ENCODE data around the gene SLC6A17.

Gene SLC6A17

DNA sequence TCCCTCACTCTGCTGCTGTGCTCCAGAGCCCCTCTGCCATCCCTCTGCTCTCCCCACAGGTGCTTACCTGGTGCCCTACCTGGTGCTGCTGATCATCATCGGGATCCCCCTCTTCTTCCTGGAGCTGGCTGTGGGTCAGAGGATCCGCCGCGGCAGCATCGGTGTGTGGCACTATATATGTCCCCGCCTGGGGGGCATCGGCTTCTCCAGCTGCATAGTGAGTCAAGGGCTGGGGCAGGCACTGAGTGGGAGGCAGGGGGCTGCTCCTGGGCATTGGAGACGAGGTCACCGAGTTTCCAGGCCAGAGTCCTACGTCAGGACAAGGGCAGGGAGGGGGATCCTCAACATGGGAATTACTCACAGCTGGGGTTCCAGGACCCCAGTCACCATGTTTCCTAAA, 21.7 kb downstream of the SLC6A17 start:
- H3K23ac ChIP-seq (ENCODE audit: low read length) = no peak overlapping the region
- H3K79me2 ChIP-seq (ENCODE audit: control insufficient read depth, insufficient read depth, low read length, poor library complexity) = no peaks in the 10 kb centered on the region
- H3K18ac ChIP-seq (ENCODE audit: low read length) = no peak overlapping the region
- no peak overlapping the region for H3K4ac ChIP-seq (ENCODE audit: low read depth, low read length)
- H3K9ac ChIP-seq (ENCODE audit: low read length) = no peak overlapping the region
- H3K4me3 ChIP-seq (ENCODE audit: low read depth, low read length) = no peak overlapping the region
- no peak overlapping the region for H2BK120ac ChIP-seq (ENCODE audit: insufficient read depth, low read length, poor library complexity)
- no peak overlapping the region for H2AK5ac ChIP-seq (ENCODE audit: low read length)
- no peak overlapping the region for H2BK12ac ChIP-seq (ENCODE audit: low read length)
- no peaks in the 10 kb centered on the region for H3K79me1 ChIP-seq (ENCODE audit: low read length)
- H2AFZ ChIP-seq (ENCODE audit: insufficient read depth, low read length, poor library complexity) = no peak overlapping the region
- no peak overlapping the region for H3K4me2 ChIP-seq (ENCODE audit: low read length)
- H3K36me3 ChIP-seq (ENCODE audit: control insufficient read depth in 1 of 2, insufficient read depth in 2 of 2, low read length in 2 of 2) = no peaks in the 10 kb centered on the region
- no peak for DNase-seq
- no peaks in the 10 kb centered on the region for H3K27me3 ChIP-seq (ENCODE audit: insufficient read depth, low read length)
- no peak overlapping the region for H4K91ac ChIP-seq (ENCODE audit: low read depth, low read length)
- no peak overlapping the region for H2BK5ac ChIP-seq (ENCODE audit: low read depth, low read length, poor library complexity)
- no peak overlapping the region for H3K27ac ChIP-seq (ENCODE audit: low read depth, low read length)
- peaks cover 5 to 12% of the 10 kb centered on the region in 2 experiments for H3K4me1 ChIP-seq (ENCODE audit: control insufficient read depth in 1 of 2, insufficient read depth in 2 of 2, low read length in 2 of 2)
- H4K8ac ChIP-seq (ENCODE audit: low read depth, low read length) = no peak overlapping the region
- no peaks in the 10 kb centered on the region for H3K9me3 ChIP-seq (ENCODE audit: insufficient read depth, low read depth, low read length)
- H3K14ac ChIP-seq (ENCODE audit: low read length) = no peak overlapping the region
- no CpG with 5 or more reads among the region's 10 CpGs for WGBS (ENCODE audit: extremely low coverage, insufficient coverage, insufficient read length)
- H4K12ac ChIP-seq (ENCODE audit: low read depth, low read length) = no peak overlapping the region

DNA sequence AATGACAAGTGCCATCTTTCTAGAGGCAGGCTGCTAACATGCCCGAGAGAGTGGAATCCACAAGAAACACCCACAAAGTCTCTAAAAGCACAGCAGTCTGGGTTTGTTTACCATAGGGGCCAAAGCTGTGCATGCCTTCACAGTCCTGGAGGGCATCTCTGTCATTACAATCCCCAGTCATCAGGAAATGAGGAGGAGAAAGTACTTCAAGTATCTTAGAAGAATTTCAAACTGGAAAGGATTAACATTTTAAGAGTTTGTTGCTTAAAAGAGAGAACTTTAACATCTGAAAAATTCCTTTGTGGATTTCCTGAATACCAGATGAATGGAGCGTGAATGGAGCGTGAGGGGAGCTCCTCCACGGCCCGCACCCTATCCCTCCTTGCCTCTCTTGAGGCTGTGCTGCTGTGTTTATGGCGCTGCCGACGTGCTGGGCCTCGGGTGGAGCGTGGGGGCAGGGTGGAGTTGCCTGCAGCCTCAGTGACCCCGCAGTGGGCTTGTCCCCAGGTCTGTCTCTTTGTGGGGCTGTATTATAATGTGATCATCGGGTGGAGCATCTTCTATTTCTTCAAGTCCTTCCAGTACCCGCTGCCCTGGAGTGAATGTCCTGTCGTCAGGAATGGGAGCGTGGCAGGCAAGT, 23.3 kb downstream of the SLC6A17 start:
- Histone ChIP-seq H3K18ac (ENCODE audit: low read length) (no peak overlapping the region), H3K9me3 (ENCODE audit: insufficient read depth, low read depth, low read length) (no peaks in the 10 kb centered on the region), H2BK5ac (ENCODE audit: low read depth, low read length, poor library complexity) (no peak overlapping the region), H3K23ac (ENCODE audit: low read length) (no peak overlapping the region), H3K36me3 (ENCODE audit: control insufficient read depth in 1 of 2, insufficient read depth in 2 of 2, low read length in 2 of 2) (no peaks in the 10 kb centered on the region), H3K27me3 (ENCODE audit: insufficient read depth, low read length) (no peaks in the 10 kb centered on the region), H4K8ac (ENCODE audit: low read depth, low read length) (no peak overlapping the region), H3K4me1 (ENCODE audit: control insufficient read depth in 1 of 2, insufficient read depth in 2 of 2, low read length in 2 of 2) (peaks cover 5 to 12% of the 10 kb centered on the region in 2 experiments), H3K4me3 (ENCODE audit: low read depth, low read length) (no peak overlapping the region), H3K4ac (ENCODE audit: low read depth, low read length) (no peak overlapping the region), H3K9ac (ENCODE audit: low read length) (no peak overlapping the region), H3K4me2 (ENCODE audit: low read length) (no peak overlapping the region), H4K91ac (ENCODE audit: low read depth, low read length) (no peak overlapping the region), H2AFZ (ENCODE audit: insufficient read depth, low read length, poor library complexity) (no peak overlapping the region), H3K79me1 (ENCODE audit: low read length) (no peaks in the 10 kb centered on the region), H2BK12ac (ENCODE audit: low read length) (no peak overlapping the region), H2AK5ac (ENCODE audit: low read length) (no peak overlapping the region), H4K12ac (ENCODE audit: low read depth, low read length) (no peak overlapping the region), H3K27ac (ENCODE audit: low read depth, low read length) (no peak overlapping the region), H2BK120ac (ENCODE audit: insufficient read depth, low read length, poor library complexity) (no peak overlapping the region), H3K14ac (ENCODE audit: low read length) (no peak overlapping the region), H3K79me2 (ENCODE audit: control insufficient read depth, insufficient read depth, low read length, poor library complexity) (no peaks in the 10 kb centered on the region)
- WGBS (ENCODE audit: extremely low coverage, insufficient coverage, insufficient read length) = no CpG with 5 or more reads among the region's 15 CpGs
- peak; percentile 59 to 85 for DNase-seq

DNA sequence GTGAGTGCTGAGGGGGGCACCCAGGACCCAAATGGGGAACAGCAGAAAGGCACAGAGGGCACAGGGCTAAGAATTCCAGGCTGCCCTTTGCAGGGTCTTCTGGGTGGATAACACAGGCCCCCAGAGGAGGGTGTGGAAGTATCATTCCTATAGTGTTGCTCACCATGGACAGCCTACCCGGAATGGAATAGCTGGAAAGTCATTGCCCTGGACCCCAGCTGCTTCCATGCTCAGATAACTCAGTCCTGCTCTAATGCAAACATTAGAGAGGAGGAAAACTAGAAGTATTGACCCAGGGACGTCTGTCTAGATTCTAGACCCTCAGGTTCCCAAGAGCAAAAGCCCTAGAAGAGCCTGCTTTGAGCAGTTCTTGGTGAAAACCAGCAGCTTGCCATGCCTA, 24.7 kb downstream of the SLC6A17 start:
- Histone ChIP-seq H2BK5ac (ENCODE audit: low read depth, low read length, poor library complexity) (no peak overlapping the region), H3K27ac (ENCODE audit: low read depth, low read length) (no peak overlapping the region), H3K36me3 (ENCODE audit: control insufficient read depth in 1 of 2, insufficient read depth in 2 of 2, low read length in 2 of 2) (no peaks in the 10 kb centered on the region), H3K4me2 (ENCODE audit: low read length) (no peak overlapping the region), H3K79me1 (ENCODE audit: low read length) (no peaks in the 10 kb centered on the region), H2AFZ (ENCODE audit: insufficient read depth, low read length, poor library complexity) (no peak overlapping the region), H4K8ac (ENCODE audit: low read depth, low read length) (no peak overlapping the region), H2BK12ac (ENCODE audit: low read length) (no peak overlapping the region), H3K4me1 (ENCODE audit: control insufficient read depth in 1 of 2, insufficient read depth in 2 of 2, low read length in 2 of 2) (peaks cover 5 to 12% of the 10 kb centered on the region in 2 experiments), H3K14ac (ENCODE audit: low read length) (no peak overlapping the region), H3K9ac (ENCODE audit: low read length) (no peak overlapping the region), H3K4me3 (ENCODE audit: low read depth, low read length) (no peak overlapping the region), H3K27me3 (ENCODE audit: insufficient read depth, low read length) (no peaks in the 10 kb centered on the region), H3K79me2 (ENCODE audit: control insufficient read depth, insufficient read depth, low read length, poor library complexity) (no peaks in the 10 kb centered on the region), H3K9me3 (ENCODE audit: insufficient read depth, low read depth, low read length) (no peaks in the 10 kb centered on the region), H4K91ac (ENCODE audit: low read depth, low read length) (no peak overlapping the region), H2AK5ac (ENCODE audit: low read length) (no peak overlapping the region), H4K12ac (ENCODE audit: low read depth, low read length) (no peak overlapping the region), H2BK120ac (ENCODE audit: insufficient read depth, low read length, poor library complexity) (no peak overlapping the region), H3K18ac (ENCODE audit: low read length) (no peak overlapping the region), H3K4ac (ENCODE audit: low read depth, low read length) (no peak overlapping the region), H3K23ac (ENCODE audit: low read length) (no peak overlapping the region)
- DNase-seq = peak in 1 of 2 donors; percentile 13
- no CpG with 5 or more reads among the region's 2 CpGs for whole genome bisulfite sequencing (ENCODE audit: extremely low coverage, insufficient coverage, insufficient read length)

DNA sequence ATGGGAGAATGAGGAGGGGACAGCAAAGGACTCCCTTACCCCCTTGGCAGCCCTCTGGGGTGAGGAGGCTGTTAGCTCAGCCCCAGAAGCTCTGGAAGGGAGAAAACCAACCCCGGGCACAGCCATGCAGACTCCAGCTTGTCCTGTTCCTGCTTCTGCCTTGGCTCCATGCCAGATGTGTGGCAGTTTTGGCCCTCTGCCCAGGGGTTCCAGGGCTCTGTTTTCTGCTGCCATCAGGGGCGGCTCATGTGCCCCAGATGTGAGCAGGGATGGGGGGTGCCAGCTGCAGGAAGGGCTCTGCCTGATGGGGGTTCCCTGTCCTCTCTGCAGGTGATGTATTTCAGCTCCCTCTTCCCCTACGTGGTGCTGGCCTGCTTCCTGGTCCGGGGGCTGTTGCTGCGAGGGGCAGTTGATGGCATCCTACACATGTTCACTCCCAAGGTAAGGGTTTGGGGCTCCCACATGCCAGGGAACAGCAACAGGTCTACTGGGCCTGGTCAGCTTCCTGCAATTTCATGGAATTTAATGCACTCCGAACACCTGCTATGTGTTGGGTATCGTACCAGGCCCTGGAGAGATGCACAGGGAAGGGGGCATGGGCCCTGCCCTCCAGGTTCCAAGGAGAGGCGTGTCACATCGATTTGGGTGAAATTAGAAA, 26.1 kb downstream of the SLC6A17 start:
- no peak for DNase-seq
- H3K4ac ChIP-seq (ENCODE audit: low read depth, low read length) = no peak overlapping the region
- H4K91ac ChIP-seq (ENCODE audit: low read depth, low read length) = no peak overlapping the region
- no peak overlapping the region for H2AK5ac ChIP-seq (ENCODE audit: low read length)
- H3K9ac ChIP-seq (ENCODE audit: low read length) = no peak overlapping the region
- no peak overlapping the region for H3K18ac ChIP-seq (ENCODE audit: low read length)
- H3K27ac ChIP-seq (ENCODE audit: low read depth, low read length) = no peak overlapping the region
- H2BK120ac ChIP-seq (ENCODE audit: insufficient read depth, low read length, poor library complexity) = no peak overlapping the region
- no peaks in the 10 kb centered on the region for H3K79me2 ChIP-seq (ENCODE audit: control insufficient read depth, insufficient read depth, low read length, poor library complexity)
- H3K9me3 ChIP-seq (ENCODE audit: insufficient read depth, low read depth, low read length) = no peaks in the 10 kb centered on the region
- whole genome bisulfite sequencing (ENCODE audit: extremely low coverage, insufficient coverage, insufficient read length) = no CpG with 5 or more reads among the region's 9 CpGs
- peaks cover 5 to 12% of the 10 kb centered on the region in 2 experiments for H3K4me1 ChIP-seq (ENCODE audit: control insufficient read depth in 1 of 2, insufficient read depth in 2 of 2, low read length in 2 of 2)
- H3K4me3 ChIP-seq (ENCODE audit: low read depth, low read length) = no peak overlapping the region
- H3K36me3 ChIP-seq (ENCODE audit: control insufficient read depth in 1 of 2, insufficient read depth in 2 of 2, low read length in 2 of 2) = no peaks in the 10 kb centered on the region
- H2BK12ac ChIP-seq (ENCODE audit: low read length) = no peak overlapping the region
- H3K23ac ChIP-seq (ENCODE audit: low read length) = no peak overlapping the region
- H4K12ac ChIP-seq (ENCODE audit: low read depth, low read length) = no peak overlapping the region
- H2AFZ ChIP-seq (ENCODE audit: insufficient read depth, low read length, poor library complexity) = no peak overlapping the region
- no peak overlapping the region for H3K14ac ChIP-seq (ENCODE audit: low read length)
- no peak overlapping the region for H3K4me2 ChIP-seq (ENCODE audit: low read length)
- H3K27me3 ChIP-seq (ENCODE audit: insufficient read depth, low read length) = no peaks in the 10 kb centered on the region
- H4K8ac ChIP-seq (ENCODE audit: low read depth, low read length) = no peak overlapping the region
- no peaks in the 10 kb centered on the region for H3K79me1 ChIP-seq (ENCODE audit: low read length)
- H2BK5ac ChIP-seq (ENCODE audit: low read depth, low read length, poor library complexity) = no peak overlapping the region

Data from trophoblast cell (in vitro differentiated cells and primary cell).